ENCODE data around the gene SYPL1.

GRCh38 chr7:106074257-106074656, 37.9 kb downstream of the SYPL1 start:
- TF ChIP-seq CTCF (IDR thresholded peaks at IDR 0.05) (no peak), POLR2A (IDR thresholded peaks at IDR 0.05) (no peak)
